ENCODE measurements around the gene CAMTA1.

The CAMTA1 gene

DNA sequence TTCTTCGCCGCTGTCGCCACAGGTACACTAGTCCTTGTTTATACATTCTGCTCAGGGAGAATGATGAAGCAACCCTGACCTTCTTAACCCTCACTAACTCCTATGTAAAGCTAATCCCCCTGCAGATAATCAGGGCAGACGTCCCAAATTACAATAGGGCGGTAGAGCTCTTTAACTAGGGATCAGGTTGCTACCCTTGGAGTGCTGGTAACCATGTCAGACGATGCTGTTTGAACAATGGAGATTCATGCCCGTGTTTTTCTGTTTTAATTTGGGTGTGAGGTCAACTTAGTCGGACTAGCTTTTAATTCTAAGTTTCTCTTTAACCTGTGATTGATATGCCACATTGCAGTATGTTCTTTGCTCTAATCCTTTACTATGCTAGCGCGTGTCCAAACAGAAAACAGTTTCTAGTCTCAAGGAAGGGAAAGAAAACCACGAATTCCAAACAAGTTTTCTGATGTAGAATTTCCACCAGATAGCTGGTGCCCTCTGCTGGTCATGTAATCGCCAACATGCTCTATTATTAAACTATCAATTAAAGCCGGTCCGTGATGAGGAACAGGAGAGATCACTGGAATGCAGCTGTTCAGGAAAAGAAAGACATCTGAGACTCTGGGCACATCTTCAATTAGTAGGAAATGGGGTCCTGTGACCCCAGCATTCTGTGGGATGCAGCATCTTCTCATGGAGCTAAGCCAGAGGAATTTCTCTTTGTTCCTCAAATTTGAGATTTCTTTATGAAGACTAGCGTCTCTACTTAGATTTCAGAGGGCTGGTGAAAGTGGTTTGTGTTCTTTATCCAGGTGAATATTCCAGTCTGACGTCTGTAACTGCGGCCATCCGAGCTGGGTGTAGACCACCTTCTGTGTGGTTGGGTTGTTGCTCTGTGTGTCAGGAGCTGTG, 967.5 kb downstream of the CAMTA1 start:
- no peak for DNase-seq

DNA sequence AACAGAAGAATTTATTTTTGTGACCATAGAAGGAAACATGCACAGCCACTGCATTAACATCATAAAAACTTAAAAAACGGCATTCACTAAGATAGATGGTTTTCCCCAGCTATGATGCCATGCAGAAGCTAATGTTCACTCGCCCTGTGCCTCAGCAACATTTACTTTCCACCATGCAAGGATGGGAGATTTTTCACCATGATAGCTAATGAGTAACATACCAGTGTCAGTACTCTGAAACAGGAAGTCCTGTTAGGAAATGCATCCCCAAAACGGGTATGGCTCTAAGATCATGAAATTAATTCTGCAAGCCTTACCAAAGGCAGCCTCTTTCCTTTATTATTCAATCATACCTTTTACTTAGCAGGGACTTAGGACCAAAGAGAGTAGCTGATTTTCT, 968.4 kb downstream of the CAMTA1 start:
- no peak for DNase-seq

DNA sequence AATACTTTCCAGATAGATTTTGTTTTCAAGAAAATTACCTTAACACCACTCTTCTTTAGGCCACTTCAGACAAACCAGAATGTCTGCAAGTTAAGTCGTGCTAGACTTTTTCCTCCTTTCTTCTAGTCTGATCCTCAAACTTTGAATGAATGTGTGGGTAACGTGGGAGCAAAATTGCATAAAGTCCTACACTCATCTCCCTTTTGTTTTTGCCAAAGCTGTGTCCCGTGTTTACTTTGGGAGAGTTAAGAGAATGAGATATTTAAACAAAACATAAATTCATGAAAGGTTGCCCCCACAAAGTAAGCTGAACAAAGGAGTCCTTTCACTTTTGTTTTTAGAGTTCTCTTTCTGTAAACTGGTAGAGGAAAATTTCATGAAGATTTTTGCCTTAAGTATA, 969.0 kb downstream of the CAMTA1 start:
- DNase-seq: no peak

DNA sequence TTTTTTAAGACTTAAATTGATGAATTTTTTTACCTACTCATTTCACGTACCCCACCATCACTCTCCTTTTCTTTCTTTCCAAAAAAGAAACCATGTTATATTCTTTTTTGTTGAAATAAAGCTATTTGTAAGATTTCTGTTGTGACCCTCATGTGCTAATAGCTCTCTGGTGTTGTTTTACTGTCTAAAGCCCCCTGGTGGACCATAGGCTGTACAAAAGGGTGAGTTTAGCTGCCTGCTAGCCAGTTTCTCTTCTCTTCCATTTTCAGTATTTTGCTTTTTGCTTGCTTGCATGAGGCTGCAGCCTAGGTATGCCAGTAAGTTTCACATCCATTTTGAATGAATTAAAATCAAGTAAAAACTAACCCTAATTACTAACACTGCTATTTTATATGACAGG, 970.2 kb downstream of the CAMTA1 start:
- no peak for DNase-seq

DNA sequence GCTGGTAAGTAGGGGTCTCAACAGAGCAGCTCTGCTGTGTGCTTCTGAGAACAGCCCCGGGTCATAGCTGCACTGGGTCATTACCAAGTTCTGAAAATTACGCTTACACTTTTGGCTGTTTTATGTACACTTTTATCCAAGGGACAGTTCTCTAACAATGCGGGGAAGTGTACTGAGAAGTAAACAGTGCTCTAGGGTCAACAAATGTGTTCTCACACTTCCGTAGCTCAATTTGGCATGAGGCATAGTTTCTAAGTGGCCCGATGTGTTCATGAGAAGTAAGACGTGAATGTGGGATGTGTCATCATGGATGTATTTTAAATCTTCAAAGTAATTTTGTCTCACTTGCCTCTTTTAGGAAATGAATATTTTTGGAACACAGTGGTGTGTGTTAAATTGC, 975.0 kb downstream of the CAMTA1 start:
- no peak for DNase-seq

DNA sequence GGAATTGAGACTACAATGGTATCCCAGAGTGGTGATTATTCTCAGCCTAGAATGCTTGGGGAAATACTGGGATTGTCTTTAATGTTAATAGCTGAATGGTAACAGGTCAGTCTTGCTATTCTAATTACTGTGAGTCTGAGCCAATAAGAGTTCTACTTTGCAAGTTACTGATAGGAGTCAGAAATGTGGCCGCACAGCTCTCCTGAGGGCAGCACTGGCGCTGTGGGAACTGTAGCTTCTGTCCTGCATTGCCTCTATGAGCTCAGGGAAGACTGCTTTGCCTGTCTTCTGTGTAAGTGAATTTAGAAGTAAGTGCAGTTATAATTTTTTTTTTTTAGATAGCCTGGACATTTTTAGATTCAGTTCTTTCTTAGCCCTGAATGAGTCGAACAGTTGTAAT, 975.8 kb downstream of the CAMTA1 start:
- no peak for DNase-seq

DNA sequence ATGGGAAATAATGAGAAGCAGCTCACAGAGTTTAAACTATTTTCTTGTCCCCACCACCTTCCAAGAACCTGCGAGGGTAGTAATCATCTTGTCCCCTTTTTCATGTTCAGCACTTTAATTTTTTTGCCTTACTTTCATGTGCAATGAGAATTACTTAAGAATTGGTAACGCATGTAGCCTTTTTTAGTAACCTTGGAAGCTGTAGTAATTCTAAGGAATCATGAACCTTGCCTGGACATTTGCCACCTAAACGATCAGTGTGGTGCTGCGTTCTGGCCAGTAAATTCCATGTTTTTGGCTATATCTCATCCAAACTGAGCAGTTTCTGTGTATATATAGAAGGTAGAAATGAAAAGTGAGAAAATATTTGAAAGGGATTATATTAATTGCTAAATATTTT, 981.9 kb downstream of the CAMTA1 start:
- no peak for DNase-seq

DNA sequence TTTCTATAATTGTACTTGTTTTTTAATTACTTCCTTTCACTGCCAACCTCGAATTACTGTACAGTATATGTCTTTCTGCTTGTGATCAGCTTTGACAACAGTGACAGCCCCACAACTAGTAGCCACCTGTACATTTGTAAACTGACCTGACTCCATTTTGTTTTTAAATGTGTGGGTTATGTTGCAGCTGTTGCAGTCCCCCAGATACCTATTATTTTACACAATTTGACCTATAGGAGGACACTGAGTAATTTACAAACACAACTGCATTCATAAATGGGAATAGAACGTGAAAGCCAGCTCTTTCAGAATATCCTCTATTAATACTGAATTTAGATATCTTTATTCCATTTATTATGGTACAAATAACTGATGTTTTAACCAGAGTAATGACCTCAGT, 983.3 kb downstream of the CAMTA1 start:
- no peak for DNase-seq

DNA sequence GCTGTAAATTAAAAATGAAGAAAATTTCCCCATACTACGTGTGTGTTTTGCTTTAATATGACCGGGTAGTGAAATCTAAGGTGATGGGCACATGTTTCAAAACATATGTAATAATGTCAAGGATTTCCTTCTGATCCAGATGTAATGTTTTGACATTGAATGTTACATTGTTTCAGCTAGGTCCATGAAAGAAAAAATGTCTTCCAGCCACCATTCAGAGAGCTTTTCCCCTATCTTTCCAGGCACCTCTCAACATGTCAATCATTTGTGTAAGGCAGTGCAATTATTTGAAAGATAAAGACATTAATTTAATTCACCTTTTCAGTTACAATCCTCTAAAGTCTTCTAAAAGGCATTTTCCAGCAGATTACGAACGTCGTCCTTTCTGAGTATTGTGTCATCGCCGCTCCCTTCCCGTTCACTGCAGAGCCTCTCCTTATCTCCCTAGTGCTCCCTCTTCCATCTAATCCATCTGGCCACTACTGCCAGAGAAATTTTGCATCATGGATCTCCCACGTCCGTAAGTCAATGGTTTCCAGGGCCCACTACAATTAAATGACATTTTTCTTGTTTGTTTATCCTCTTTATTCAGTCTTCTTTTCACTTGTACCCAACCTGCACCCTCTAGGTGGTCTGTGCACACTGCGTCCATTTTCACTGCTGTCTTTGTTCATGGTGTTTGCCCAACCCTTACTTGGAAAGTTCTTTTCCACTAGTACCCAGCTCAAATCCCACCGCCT, 984.6 kb downstream of the CAMTA1 start:
- DNase-seq: no peak

DNA sequence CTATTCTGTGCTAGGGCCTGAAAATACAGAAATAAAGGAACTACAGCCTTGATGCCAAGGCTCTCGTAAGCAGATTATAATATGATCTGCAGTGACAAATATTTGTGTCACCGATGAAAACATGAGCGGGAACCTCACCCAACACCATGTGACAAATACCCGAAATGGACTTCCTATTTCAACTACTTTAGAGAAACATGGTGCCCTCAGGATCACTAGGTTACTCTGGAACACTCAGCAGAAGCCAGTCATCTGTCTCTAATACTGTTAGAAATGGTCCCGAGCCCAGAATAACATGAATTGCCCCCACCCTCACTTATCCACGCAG, 985.4 kb downstream of the CAMTA1 start:
- DNase-seq: no peak

DNA sequence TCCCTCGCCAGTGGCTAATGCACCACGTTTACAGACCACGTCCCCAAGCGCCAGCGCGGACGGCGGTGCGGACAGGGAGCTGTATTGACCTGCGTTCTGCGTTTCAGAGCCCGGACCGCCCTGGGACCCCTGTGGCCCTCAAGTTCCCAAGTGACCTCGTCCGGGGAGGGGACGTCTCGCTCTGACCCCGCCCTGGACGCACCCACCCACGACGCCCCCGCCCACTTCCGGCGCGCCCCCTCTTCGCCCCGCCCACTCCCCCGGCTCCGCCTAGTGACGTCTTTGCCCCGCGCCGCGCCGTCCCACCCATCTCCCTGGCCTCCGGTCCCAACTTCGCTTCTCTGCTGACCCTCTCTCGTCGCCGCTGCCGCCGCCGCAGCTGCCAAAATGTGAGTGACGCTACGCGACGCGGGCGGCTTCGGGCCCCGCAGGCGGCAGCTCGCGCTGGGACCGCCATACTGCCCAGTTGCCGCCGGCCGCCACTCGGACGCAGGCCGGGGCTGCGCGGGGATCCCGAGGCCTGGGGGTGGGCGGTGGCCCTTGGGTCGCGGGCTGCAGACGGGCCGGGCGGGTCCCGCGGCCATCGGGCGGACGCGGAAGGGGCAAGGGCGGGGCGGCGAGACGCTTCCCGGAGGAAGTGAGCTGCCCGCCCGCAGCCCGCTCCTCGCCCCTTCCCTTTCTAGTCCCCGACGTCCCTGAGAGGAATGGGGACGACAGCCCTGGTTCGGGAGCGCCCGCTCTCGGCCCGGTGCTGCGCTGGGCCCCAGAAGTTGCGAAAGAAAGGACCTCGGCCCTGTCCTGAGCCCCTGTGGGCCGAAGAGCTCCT, 986.0 kb downstream of the CAMTA1 start, which contains the start of gene VAMP3:
VAMP3 (plus strand) TSS at position 300 of the 826 bp plus-strand sequence; CDS start at position 388, 88 bp downstream.
- DNase-seq: peak; percentile 73

DNA sequence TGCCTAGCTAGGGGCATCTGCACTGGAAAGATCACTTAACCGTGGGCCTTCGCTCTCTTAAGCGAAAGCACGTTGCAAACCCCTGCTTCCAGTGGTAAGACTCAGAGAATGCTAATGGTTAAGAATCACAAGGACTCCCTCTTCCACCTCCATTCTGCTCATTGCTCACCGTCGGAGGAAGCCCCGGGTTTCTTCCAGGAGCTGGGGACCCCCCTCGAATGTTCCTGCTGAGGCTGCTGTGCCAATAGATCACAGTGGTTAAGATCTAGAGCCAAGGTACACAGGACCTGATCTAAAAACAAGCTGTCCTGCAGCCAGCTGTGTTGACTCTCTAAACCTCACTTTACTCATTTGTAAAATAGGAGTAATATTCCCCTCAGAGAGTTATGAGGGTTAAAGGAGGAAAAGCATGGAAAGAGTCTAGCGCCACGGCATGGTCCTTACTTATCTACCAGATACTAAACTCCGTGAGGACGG, 986.6 kb downstream of the CAMTA1 start:
- no peak for DNase-seq

DNA sequence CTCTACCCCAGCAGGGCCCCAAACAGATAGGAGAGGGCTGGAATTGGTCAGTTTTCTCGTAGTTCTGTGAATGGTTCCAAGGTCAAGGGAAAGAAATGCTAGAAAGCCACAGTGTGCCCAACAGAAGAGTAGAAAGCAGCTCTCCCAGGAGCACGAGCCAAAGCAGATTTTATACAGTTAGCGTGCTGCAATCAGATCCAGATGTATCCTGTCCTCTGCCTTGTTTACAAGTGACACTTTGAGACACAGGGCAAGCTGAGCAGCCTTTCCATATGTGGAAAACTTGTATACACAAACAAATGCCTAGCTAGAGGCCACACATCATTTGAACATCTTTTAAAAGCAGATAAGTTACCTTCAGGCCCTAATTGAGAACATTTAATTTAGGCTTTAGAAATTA, 992.3 kb downstream of the CAMTA1 start:
- no peak for DNase-seq

DNA sequence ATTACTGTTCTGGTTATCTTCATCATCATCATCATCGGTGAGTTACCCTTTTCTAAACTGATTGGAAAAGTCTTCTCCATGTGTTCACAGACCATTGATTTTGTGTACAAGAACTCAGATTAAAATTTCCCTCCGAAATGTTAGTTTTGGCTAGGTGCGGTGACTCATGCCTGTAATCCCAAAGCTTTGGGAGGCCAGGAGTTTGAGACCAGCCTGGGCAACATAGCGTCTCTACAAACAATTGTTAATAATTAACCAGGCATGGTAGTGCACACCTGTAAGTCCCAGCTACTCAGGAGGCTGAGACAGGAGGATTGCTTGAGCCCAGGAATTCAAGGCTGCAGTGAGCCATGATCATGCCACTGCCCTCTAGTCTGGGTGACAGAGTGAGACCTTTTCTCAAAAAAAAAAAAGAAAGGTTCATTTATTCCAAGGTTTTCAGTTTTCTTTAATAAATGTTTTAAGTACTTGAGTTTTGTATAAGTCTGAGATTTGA, 992.9 kb downstream of the CAMTA1 start:
- DNase-seq: no peak

DNA sequence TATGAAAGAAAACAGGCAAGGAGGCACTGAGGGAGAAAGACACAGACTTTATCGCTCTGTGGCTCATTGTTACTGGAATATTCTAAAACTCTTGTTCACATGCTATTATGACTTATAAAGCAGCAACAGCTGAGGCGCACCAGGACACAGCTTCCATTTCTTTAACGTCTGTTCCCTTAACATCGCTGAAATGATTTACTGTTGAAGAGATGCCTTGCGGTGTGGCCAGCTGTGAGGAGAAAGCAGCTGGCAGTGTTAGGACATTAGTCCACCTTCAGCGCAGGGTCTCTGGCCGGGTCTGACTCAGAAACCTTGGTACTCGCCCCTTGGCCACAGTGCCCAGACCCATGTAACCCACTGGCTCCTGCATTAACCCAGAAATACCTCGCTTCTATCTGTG, 995.7 kb downstream of the CAMTA1 start:
- no peak for DNase-seq

DNA sequence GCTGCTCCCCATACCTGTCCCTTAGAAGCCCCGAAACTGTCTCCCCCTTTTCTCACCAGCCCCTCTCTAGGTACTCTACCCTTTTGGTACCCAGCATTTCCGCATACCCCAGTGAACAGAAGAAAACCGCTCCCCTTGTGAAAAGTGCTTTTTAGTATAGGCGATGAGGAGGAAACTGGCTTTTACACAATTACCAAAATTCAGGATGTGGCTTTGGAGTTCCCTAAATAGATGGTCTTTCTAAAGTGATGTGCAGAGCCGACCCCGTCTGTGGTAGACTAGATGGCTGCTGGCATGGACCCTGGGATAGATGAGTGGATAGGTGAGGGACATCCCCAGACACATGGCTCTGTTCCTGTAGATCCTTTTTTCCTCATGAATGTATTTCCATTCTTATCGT, 996.2 kb downstream of the CAMTA1 start:
- no peak for DNase-seq

DNA sequence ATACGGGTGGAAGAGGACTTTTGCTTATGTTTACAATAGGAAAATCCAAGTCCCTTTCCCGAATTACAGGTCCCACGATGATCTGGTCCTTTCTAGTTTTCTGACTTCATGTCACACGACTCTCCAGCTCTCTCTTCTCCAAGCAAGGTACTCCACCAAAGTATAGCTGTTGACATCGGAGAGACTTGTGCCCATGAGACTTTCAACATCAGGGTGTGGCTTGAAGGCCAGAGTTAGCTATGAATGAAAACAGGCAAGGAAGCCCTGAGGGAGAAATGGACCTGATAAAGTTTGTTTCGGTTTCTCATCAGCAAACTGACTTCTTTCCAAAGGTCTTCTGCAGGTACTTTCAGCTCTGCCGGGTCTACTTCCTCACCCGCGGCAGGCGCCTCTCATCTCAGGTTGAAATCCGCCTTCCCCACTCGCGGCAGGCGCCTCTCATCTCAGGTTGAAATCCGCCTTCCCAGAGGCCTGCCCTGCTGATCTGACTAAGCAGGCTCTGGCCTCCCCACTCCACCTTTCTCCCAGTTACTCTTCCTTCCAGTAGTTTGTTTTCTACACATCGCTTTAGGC, 996.8 kb downstream of the CAMTA1 start:
- no peak for DNase-seq

DNA sequence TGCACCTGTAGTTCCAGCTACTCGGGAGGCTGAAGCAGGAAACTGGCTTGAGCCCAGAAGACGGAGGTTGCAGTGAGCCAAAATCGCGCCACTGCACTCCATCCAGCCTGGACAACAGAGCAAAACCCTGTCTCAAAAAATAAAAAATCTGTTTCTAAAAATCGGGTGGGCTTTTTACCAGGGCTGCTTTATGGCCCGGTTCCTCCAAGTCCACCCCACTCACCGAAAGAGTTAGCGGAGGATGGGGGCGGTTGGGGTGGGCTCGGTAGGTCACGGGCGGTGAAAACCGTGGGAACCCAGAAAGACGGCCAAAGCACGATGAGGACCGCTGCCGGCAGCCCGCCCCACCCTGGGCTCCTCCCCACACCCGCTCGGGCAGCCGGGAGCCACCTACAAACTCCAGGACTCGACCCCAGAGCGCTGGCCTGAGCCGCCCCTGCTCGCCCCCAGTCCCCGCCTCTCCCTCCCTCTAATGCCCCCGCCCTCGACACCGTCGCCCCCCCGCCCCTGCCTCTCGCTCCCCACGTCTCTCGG, 998.0 kb downstream of the CAMTA1 start:
- peak; percentile 59 for DNase-seq

DNA sequence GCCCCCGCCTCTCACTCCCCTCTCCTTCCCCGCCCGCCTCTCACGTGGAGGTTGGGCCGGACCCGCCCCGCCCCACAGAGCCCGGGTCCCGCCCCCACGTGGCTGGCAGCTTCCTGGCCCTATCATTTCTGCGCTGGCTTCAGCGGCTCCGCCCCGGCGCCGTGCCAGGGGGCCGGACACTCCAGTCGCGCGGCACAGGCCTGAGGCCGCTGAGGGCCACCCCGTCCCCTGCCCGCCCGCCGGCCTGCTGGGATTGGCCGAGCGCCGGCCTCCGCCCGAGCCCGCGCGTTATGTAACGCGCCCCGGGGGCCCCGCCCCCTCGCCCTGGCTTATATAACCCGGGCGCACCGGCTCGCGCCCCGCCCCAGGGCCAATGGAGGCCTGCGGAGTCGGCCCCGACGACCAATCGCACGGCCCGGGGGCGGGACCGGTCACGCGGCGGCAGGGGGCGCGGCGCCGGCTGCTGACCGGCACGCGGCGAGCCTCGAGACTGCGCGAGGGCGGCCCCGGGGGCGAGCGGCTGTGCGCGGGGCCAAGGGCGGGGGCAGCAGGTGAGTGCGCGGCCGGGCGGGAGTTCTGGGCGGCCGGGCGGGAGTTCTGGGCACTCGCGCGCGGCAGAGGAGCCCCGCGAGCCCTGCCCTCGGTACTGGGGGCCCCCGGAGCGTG, 998.7 kb downstream of the CAMTA1 start, which contains the start of gene PER3:
PER3 (plus strand) TSS at position 466 of the 666 bp plus-strand sequence. CDS start 587 bp downstream, outside the sequence.
- peak; percentile 95 for DNase-seq

DNA sequence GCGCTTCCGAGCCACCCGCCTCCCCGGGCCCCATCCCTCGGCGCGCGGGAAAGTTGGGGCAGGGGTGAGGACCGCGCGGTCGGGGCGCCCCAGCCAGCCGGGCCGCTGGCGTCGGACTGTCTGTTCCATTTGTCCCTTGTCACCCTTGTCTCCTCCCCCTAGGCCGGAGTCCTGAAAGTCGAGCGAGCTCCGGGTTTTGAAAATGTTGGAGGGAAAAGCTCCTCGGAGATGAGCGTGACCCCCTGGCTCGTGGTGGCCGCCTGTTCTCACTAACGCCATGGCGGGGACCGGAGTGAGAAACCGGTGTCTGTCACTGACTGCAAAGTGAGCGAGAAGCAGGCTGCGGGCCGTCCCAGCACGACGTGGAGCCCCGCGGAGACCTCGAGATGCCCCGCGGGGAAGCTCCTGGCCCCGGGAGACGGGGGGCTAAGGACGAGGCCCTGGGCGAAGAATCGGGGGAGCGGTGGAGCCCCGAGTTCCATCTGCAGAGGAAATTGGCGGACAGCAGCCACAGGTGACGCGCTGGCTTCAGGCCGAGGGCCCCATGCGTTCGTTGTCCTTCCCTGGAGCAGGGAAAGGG, 999.3 kb downstream of the CAMTA1 start:
- no peak for DNase-seq

DNA sequence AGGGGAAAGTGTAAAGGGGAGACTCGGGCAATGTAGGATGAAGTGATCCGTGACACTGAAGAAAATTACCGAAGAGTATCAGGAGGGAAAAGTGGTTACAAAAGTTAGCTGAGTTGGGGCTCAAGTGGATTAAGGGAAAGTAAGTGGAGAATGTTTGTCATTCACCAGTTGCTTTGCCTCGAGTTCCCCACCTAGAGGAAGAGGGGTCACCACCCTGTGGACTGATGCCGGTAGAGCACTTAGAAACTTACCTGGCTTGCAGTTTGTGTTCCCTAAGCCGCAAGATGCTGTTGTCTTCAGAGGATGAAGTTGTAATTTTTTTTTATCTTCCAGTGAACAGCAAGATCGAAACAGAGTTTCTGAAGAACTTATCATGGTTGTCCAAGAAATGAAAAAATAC, 999.9 kb downstream of the CAMTA1 start:
- DNase-seq: no peak

Data from activated gamma-delta T cell (primary cell).